T follicular helper cell (primary cell): ENCODE data around the gene ENPP3.

ENCODE experiments used
- DNase-seq: peaks from one replicate; pipeline ENCODE4 v3.0.0-alpha.2; 2020; ENCODE audit warnings: low read depth

The ENPP3 gene

DNA sequence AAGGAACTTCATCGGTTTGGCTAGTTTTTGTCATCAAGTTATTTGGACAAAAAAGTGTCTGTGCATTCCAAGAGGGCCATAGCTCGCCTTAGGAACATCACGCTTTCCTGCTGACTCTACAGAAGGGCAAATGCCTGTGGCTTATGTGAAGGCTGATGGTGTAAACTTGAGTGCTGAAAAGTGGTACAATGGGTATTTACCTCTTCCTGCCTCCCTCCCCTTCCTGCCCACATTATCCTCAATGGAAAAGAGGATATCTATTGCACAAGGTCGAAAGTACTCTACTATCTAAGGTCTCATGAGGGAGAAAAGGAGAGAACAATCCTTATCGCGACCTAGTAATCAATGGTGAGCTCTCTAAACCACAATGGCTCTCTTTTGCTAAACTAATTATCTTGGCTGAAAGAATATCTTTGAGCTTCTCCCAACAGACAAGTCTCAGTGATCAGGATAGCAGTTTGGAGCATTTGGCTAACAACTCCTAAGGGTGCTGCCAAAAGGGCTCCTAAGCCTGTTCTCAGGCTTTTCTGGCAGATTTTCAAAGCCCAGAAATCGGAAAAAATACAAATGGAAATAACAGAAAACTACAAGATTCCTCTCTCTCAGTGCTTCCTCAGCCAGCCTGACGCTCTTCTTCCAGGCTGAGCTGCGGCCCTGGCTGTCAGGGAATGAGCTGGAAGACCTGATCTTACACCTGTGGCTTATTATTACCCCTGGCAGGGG is 128.1 kb downstream of the ENPP3 start:
- no peak for DNase-seq

DNA sequence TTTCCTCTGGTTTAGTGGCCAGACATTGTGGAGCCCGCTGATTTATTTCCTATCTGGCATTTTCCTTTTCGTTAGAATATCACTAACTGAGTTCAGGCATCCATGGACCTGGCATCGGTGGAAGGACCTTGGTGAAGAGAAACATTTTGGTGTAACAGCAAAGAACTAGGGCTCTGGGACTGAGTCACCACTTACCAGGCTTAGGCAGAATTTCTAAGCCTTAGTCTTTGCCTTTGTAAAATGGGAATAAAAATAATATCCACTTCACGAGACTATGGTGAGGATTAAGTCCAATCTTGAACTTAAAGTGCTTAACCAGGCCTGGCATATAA is 128.7 kb downstream of the ENPP3 start:
- DNase-seq, result no peak

DNA sequence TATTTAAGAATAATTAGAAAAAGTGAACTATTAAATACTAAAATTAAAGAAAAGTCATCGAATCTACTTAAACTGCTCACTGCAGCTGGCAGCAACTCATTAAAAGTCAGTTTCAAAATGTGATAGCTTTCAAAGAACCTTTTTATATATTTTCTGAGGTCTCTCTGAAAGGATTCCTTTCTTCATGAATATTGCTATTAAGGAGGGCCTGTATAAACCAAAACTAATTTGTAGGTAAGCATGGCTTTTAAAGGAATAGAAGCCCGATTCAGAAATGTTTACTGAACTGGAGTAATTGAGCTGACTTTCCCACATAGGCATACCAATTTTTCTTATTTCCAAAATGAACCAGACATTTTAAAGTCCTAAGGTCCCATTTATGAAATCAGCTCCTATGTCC is 129.5 kb downstream of the ENPP3 start:
- no peak for DNase-seq

DNA sequence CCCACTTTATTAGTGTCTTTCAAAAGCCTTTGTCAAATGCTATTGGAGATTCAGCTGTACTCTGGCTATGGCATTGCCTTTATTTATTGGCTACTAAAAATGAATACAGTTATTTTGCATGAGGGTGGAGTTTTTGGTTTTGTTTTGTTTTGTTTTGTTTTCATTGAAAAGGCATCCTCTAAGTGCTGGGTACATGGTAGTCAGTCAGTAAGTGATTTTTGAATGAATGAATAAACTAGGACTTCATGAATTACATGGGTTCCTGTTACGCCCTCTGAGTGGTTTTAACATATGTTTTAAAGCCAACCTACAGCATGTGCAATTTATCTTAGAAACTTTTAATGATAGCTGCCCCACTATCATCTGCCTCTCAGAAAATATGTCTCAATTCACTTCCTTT is 131.9 kb downstream of the ENPP3 start:
- no peak for DNase-seq

DNA sequence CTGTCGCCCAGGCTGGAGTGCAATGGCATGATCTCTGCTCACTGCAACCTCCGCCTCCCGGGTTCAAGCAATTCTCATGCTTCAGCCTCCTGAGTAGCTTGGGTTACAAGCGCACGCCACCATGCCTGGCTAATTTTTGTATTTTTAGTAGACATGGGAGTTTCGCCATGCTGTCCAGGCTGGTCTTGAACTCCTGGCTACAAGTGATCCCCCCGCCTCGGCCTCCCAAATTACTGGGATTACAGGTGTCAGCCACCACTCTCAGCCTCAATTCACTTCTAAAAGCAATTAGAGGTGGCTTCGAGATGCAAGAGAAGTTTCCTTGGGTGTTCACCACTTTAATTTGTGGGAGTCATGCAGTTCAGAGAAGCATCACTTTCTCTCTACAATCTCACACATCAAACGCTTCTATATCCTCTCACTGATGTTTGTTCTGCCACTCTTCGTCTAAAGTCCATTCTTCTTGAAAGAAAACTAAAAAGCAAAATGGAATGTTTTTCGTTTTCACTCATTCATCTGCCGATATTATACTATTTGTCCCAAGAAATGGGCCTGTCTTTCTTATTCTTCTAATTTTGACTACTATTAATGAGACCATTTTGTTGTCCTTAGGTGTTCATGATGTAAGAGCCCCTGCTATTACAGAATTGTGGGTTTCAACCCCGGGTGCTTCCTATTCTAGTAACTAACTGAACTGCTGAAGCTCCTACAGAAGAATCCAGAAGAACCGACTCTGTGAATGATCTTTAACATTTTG is 132.5 kb downstream of the ENPP3 start:
- DNase-seq, result no peak

DNA sequence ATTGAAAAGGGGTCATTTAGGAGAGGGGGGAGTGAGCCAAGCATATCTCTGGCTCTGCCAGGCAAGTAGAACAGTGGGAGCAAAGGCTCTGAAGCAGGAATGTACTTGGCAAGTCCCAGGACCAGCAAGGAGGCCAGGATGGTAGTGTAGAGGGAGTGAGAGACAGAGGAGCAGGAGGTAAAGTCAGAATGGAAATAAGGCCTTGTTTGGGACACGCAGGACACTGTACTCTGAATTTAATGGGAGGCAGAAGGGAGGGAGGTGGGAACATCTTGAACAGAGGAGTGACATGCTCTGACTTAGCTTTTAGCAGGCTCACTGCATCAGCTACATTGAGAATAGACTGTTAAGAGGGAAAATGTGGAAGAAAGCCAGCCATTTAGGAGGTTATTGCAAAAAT is 133.7 kb downstream of the ENPP3 start:
- no peak for DNase-seq

DNA sequence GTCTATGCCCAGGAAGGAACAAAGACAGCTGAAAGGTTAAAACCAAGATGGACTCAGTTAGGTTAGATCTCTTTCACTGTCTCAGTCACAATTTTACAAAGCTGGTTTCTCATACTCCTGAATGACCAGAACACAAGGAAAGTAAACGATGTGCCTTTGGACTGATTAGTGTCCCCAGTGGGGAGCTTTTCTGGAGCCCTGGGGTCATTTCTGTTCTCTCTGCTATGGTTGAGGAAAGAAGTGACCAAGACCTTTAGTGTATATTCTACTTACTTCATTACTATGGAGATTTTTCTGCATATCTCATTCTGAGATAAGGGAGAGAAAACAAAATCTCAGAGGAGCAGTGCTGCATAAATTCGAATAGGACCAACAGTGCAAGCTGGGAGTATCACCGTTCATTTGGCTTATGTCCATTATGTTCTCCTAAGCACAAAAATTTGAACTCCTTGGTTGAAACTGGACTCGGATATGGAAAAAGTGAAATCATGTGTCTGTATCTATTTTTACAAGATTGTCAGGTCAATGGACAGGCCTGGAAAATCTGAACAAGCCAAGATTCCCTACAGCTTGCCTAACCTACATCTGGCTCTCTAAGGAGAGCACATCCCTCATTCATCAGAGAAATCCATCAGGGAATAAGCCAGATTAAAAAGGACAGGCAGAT is 136.3 kb downstream of the ENPP3 start:
- DNase-seq, result no peak

DNA sequence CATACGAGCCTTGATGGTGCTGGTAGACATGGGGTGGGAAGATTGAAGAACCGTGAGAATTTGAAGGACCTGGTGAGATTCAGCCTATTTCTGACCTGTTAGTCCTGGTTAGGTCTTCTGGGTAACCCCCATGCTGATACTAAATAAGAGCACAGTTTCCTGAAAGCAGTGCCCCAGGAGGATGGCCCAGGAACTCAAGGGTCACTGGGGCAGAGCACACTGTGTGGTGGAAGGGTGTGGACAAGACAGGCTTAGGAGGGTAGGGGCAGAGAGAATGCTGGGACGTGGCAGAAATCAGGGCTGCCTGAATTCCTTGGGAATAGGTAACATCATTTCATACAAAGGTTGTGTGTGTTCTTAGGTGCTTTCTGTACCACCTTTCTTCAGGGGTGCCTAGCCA is 138.8 kb downstream of the ENPP3 start:
- DNase-seq, result no peak

DNA sequence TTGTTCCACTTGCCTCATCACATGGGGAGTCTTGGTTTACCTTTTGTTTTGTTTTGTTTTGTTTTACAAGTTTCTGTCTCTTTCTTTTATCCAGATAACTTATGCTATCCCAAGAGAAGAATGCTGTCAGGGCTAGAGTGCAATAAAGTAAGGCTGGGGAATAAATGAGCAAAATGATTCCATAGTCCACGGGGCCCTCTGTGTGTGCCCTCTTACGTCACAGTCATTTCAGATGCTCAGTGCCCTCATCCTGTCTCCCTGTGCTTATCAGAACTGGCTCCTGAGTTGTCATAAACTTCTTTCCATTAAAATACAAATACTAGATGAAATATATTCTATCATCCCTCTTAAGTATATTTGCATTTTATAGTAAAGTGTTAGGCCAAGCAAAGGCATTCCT is 139.9 kb downstream of the ENPP3 start:
- no peak for DNase-seq

DNA sequence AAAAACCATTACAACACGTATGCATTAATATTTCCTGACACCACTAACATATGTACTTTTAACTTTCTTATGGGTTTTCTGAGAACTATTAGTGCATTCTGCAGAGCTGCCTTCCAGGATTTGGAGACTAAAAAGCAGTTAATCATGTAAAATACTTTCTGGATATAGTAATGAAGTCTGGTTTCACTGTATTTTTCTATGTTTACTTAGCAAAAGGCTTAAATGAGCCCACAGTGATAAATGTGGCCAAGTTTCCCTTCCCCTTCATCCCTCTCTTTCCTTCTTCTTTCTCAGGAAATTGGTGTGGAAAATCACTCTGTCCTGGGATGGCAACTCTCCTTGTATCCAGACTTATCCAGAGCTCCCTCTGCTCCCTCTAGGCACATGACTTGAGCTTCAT is 141.1 kb downstream of the ENPP3 start:
- no peak for DNase-seq

DNA sequence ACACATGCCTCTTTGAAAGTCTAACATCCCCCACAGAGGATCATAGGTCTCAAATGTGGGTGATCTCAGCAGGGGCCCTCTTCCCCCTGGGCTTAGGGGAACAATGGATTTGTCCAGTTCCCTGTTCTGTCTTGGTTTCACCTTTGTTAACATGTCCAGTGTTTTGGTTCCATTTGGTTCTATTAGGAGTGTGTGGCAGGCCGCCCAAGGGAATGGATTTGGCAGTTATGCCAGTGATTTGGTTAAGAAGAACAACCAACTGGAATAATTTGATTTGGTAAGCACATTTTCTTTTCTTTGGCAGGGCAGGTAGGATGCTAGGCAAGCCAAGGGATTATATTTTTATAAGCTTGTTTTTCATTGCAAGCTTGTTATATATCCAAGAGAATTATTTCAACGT is 142.2 kb downstream of the ENPP3 start:
- no peak for DNase-seq

DNA sequence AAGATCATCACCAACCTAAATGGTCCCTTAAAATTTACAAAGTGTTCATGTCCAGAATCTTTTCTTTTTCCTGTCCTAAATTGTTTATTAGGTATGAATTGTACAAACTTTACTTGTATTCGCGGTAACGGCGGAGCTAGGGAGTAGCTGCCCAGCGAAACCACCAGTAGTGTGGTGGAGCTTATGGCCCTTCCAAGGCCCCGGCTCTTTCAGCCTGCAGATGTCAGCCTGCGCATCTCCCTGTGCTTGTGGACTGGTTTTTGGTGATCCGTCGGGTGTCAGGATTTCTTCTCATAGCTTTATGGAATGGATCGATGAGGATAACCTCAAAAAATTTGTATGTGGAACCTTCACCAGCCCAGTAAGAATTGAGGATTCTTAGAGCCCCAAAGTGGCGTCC is 143.5 kb downstream of the ENPP3 start:
- DNase-seq, result no peak

DNA sequence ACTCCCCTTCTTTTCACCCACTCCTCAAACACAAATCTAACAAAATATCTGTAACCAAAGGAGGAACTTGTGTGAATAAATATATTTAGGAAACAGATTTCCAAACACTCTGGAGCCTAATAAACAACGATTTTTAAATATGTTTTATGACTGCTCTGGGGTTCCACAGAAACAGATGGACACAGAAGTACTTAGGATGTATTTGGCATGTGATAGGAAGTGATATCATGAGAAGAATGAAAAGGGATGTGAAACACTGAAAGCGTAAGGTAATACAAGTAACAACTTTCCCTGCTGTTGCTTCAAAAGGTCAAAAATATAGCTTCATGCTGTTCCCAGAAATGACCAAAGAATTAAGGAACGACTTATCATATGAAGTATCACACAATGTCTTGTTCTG is 144.6 kb downstream of the ENPP3 start:
- no peak for DNase-seq

DNA sequence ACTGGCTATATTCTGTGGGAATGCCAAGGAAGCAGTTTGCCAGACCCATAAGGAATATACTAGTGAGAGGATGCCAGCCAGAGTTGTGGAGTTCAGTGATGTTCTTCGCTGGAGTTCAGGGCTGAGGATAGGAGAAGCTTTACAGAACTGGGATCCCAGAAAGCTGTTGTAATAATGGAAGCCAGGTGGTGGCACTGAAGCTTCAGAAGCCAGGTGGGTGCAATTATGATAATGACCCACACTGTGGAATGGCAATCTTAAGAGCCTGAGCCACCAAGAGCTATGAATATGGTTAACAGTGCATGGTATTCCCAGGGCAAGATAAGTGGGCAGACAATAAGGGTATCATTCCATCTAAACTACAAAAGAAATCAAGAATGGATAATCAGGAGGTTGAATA is 145.7 kb downstream of the ENPP3 start:
- no peak for DNase-seq

DNA sequence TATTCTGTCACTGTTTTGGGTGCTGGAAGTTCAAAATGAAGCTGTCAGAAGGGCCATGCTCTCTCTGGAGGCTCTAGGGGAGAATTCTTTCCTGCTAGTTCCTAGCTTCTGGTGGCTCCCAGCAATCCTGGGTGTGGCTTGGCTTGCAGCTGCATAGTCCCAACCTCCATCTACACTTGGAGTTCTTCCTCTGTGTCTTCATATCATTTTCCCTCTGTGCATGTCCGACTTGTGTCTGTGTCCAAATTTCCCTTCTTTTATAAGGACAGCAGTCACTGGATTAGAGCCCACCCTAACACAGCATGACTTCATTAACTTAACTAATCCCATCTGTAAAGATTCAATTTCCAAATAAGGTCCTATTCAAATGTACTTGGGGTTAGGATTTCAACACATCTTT is 147.5 kb downstream of the ENPP3 start:
- no peak for DNase-seq

DNA sequence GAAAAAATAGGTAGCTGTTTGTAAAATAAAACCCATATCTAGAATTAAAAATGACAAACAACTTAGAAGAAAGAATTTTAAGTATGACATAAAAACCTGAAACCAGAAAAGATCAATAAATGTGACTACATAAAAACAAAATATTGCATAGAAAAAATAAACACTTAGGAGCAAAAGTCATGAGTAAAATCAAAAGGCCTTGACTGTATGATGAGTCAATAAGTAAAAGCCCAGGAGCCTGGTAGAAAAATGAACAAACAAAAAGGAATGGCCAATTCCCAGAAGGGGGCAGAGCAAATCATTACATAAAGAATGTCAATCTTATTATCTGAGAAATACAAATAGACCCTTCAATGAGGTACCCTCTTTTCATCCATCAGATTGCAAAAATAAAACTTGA is 150.0 kb downstream of the ENPP3 start:
- no peak for DNase-seq

DNA sequence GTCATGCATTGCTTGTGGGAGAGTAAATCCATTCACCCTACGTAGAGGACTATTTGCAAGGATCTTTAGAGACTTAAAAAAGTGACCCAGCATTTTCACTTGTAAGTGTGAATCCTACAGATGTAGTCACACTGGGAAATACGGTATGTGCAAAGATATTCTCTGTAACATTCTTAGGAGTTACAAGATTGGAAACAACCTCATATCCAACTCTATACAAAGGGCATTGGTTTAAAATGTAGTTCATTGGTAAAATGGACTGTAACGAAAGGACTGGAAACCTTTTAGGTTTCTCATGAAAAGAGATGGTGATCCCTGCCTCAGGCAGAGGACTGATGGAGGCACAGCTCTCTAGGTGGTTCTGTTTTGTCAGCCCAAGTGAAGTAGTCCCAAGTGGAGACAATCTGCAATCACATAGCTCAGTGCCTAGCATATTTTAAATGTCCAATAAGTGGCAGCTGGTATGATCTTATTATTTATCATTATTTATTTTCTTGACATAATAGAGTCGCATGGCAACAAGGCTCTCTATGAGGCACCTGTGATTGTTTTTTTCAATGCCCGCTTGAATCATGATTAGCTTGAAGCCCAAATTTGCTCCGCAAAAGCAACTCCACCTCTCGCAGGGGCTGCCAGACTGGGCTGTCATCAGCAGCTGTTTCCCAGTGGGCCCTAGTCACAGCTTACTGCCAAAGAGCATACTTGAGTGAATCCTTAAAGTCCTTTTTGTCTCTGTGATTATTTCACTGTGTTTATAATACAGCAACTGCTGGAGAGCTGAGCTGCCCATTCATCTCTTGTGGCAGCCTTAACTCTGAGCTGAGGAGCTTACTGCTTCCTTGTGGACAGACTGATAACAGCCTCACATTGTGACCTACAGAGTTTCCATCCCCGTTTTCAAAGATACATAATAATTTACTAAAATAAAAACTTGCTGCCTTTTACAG is 150.9 kb downstream of the ENPP3 start:
- no peak for DNase-seq

DNA sequence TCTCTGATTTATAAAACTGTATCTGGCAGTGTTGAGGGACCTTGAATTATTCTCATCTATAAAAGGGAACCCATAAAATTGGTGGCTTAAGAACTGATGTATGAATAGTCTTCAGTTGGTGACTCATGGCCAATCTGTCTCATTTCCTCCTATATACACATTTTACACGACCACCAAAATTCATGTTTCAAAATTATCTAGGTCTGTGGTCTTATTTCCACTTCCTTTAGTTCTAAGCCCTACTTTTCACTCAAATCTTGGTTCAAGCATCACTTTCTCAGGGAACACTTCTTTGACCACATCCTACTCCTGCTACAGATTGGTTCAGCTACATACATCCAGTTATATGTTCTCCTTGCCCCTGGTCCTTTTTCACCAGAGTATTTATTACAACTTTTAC is 152.1 kb downstream of the ENPP3 start:
- DNase-seq, result no peak

DNA sequence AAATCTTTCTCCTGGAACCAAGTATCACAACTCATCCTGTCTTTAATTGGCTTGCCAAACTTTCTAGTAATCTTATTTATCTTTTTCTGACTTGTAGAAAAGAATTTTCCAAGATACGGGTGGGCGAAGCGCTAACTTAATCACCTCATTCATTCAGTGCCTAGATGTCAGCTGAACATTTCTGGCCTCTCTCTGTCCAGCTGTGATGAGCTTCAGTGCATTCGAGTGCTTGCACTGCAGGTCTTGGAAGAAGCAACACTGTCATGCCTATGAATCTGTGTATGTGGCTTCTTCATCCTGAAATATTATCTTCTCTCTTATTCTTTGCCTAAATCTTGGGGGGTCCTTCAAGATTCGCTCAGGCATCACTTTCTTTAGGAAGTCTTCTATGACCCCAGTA is 154.4 kb downstream of the ENPP3 start:
- DNase-seq, result no peak

DNA sequence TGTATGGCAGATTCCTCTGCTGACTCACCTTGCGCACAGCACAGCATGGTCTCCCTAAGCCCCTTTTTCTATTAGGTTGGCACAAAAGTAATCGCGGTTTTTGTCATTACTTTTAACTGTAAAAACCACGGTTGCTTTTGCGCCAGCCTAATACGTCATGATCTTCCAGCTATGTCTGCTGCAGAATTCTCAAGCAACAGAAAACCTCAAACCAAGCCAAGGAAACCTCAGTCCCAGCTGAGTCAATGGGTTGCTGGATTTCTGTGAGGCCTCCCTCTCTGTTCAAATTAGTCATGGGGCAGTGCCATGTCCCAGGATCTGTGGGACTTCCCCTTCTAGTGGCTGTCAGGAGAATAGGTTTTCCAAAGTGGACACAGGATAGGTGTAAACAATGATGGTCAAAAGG is 155.0 kb downstream of the ENPP3 start:
- no peak for DNase-seq

DNA sequence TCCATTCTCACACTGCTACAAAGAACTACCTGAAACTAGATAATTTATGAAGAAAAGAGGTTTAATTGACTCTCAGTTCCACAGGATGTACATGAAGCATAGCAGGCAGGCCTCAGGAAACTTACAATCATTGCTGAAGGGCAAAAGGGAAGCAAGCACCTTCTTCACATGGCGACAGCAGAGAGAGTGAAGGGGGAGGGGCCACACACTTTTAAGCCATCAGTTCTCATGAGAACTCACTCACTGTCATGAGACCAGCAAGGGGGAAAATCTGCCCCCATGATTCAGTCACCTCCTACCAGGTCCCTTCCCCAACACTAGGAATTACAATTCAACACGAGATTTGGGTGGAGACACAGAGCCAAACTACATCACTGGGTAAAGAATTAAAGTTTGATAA is 158.3 kb downstream of the ENPP3 start:
- no peak for DNase-seq
